H1 (cell line): ENCODE data around the gene GOLGB1. TPM values are rescaled to one million over a fixed set of nuclear protein-coding genes. Genes with fewer than 3 reads are reported as not detected.
A peak's percentile ranks its signal among the peaks of the same experiment; 100 is the strongest.

Experiments
- SP1 ChIP-seq: IDR thresholded peaks from 2 replicates; pipeline ENCODE4 v1.6.1; 2011; ENCODE audit warnings: low read depth, low read length
- ZNF274 ChIP-seq: IDR thresholded peaks from 2 replicates; pipeline ENCODE4 v1.7.0; 2012; ENCODE audit warnings: low read length, borderline replicate concordance; ENCODE audit errors: extremely low read depth
- polyA plus RNA-seq, 7 experiments: library from polyadenylated mRNA; depleted of rRNA in 3 of 7; stranded (reverse) in 5 of 7; unstranded in 2 of 7; fragments of >200 nt in 5 of 7; fragments of 200-250 nt in 2 of 7; gene quantifications; 1 replicate in 5 of 7; 2 replicates in 1 of 7; 4 replicates in 1 of 7; pipeline versions ENCODE4 v1.2.1 to v1.2.3, GENCODE V29; 2011 to 2013; ENCODE audit warnings: missing spikeins in 2 of 7, mixed read lengths in 2 of 7
- total RNA-seq: library from RNA; stranded (reverse); fragmentation: NEBNext Ultra II Directional; extraction: Animal tissue kit (Norgen Biotek cat#: 25700); gene quantifications from 2 replicates; pipeline ENCODE4 v1.2.1, GENCODE V29; 2021
- TF ChIP-seq, protein P1 (sequence below): fragments of 300-600 bp; sonication (generic); IDR thresholded peaks from 2 replicates; pipeline ENCODE4 v1.7.1; 2012; ENCODE audit warnings: low read length, moderate library complexity, mild to moderate bottlenecking, inconsistent platforms; ENCODE audit not compliant: insufficient replicate concordance
- TF ChIP-seq, protein P2 (sequence below): IDR thresholded peaks from 2 replicates; pipeline ENCODE4 v1.6.1; 2012; ENCODE audit warnings: inconsistent platforms

Gene GOLGB1
- total and polyA plus RNA-seq, 2 of the 8 experiments (the other 6 are each of a cell fraction or from before 2014, with no cell fraction given) = 5.9 to 28.5 TPM

DNA sequence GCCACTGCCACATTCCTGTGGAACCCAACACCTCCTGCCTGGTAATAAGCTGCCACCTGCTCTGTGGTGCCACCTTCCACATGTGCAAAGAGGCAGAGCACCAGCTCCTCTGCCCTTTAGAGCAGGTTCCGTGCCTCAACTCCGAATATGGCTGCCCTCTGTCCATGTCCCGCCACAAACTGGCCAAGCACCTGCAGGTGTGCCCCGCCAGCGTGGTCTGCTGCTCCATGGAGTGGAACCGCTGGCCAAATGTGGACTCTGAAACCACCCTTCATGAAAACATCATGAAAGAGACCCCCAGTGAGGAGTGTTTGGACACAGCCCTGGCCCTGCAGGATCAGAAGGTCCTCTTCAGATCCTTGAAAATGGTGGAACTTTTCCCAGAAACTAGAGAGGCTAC is 128.1 kb downstream of the GOLGB1 start (continued):
- TF ChIP-seq, protein P1, sequence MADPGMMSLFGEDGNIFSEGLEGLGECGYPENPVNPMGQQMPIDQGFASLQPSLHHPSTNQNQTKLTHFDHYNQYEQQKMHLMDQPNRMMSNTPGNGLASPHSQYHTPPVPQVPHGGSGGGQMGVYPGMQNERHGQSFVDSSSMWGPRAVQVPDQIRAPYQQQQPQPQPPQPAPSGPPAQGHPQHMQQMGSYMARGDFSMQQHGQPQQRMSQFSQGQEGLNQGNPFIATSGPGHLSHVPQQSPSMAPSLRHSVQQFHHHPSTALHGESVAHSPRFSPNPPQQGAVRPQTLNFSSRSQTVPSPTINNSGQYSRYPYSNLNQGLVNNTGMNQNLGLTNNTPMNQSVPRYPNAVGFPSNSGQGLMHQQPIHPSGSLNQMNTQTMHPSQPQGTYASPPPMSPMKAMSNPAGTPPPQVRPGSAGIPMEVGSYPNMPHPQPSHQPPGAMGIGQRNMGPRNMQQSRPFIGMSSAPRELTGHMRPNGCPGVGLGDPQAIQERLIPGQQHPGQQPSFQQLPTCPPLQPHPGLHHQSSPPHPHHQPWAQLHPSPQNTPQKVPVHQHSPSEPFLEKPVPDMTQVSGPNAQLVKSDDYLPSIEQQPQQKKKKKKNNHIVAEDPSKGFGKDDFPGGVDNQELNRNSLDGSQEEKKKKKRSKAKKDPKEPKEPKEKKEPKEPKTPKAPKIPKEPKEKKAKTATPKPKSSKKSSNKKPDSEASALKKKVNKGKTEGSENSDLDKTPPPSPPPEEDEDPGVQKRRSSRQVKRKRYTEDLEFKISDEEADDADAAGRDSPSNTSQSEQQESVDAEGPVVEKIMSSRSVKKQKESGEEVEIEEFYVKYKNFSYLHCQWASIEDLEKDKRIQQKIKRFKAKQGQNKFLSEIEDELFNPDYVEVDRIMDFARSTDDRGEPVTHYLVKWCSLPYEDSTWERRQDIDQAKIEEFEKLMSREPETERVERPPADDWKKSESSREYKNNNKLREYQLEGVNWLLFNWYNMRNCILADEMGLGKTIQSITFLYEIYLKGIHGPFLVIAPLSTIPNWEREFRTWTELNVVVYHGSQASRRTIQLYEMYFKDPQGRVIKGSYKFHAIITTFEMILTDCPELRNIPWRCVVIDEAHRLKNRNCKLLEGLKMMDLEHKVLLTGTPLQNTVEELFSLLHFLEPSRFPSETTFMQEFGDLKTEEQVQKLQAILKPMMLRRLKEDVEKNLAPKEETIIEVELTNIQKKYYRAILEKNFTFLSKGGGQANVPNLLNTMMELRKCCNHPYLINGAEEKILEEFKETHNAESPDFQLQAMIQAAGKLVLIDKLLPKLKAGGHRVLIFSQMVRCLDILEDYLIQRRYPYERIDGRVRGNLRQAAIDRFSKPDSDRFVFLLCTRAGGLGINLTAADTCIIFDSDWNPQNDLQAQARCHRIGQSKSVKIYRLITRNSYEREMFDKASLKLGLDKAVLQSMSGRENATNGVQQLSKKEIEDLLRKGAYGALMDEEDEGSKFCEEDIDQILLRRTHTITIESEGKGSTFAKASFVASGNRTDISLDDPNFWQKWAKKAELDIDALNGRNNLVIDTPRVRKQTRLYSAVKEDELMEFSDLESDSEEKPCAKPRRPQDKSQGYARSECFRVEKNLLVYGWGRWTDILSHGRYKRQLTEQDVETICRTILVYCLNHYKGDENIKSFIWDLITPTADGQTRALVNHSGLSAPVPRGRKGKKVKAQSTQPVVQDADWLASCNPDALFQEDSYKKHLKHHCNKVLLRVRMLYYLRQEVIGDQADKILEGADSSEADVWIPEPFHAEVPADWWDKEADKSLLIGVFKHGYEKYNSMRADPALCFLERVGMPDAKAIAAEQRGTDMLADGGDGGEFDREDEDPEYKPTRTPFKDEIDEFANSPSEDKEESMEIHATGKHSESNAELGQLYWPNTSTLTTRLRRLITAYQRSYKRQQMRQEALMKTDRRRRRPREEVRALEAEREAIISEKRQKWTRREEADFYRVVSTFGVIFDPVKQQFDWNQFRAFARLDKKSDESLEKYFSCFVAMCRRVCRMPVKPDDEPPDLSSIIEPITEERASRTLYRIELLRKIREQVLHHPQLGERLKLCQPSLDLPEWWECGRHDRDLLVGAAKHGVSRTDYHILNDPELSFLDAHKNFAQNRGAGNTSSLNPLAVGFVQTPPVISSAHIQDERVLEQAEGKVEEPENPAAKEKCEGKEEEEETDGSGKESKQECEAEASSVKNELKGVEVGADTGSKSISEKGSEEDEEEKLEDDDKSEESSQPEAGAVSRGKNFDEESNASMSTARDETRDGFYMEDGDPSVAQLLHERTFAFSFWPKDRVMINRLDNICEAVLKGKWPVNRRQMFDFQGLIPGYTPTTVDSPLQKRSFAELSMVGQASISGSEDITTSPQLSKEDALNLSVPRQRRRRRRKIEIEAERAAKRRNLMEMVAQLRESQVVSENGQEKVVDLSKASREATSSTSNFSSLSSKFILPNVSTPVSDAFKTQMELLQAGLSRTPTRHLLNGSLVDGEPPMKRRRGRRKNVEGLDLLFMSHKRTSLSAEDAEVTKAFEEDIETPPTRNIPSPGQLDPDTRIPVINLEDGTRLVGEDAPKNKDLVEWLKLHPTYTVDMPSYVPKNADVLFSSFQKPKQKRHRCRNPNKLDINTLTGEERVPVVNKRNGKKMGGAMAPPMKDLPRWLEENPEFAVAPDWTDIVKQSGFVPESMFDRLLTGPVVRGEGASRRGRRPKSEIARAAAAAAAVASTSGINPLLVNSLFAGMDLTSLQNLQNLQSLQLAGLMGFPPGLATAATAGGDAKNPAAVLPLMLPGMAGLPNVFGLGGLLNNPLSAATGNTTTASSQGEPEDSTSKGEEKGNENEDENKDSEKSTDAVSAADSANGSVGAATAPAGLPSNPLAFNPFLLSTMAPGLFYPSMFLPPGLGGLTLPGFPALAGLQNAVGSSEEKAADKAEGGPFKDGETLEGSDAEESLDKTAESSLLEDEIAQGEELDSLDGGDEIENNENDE = no peak
- no peak for TF ChIP-seq SP1
- TF ChIP-seq, protein P2, sequence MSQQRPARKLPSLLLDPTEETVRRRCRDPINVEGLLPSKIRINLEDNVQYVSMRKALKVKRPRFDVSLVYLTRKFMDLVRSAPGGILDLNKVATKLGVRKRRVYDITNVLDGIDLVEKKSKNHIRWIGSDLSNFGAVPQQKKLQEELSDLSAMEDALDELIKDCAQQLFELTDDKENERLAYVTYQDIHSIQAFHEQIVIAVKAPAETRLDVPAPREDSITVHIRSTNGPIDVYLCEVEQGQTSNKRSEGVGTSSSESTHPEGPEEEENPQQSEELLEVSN = 0 out of 2 replicates have a peak, but pooled peaks have one; percentile 33
- no peak for TF ChIP-seq ZNF274
